Large intestine (tissue), 3 donors: ENCODE data around the gene JAML. TPM values are rescaled to one million over a fixed set of nuclear protein-coding genes. Genes with fewer than 3 reads are reported as not detected.

Source experiments
- DNase-seq, 2 donors: peaks; one replicate each; pipeline versions ENCODE4 v3.0.0 to v3.0.0-alpha.2; 2013
- H3K27ac ChIP-seq: one replicate; pipeline ENCODE4 v1.5.1; 2013; ENCODE audit warnings: low read length
- H3K27me3 ChIP-seq: 2 replicates; pipeline ENCODE4 v1.6.1; 2013; ENCODE audit warnings: low read length; ENCODE audit not compliant: control insufficient read depth, insufficient read depth
- H3K36me3 ChIP-seq: 2 replicates; pipeline ENCODE4 v1.6.1; 2013; ENCODE audit warnings: low read length; ENCODE audit not compliant: control insufficient read depth, insufficient read depth
- H3K4me1 ChIP-seq: one replicate; pipeline ENCODE4 v1.6.1; 2013; ENCODE audit warnings: low read length; ENCODE audit not compliant: control insufficient read depth, insufficient read depth
- H3K4me3 ChIP-seq: one replicate; pipeline ENCODE4 v1.5.1; 2013; ENCODE audit warnings: low read length
- H3K9me3 ChIP-seq: one replicate; pipeline ENCODE4 v1.6.1; 2013; ENCODE audit warnings: mild to moderate bottlenecking, low read depth, low read length, moderate library complexity; ENCODE audit not compliant: control insufficient read depth
- WGBS: methylation state at CpG from one replicate; pipeline ENCODE4 v1.1.5; 2013; ENCODE audit warnings: low lambda C conversion rate; ENCODE audit not compliant: insufficient coverage; 5-methylcytosine and 5-hydroxymethylcytosine counted together
- polyA plus RNA-seq: library from polyadenylated mRNA; unstranded; fragments of 120-200 nt; gene quantifications from one replicate; pipeline ENCODE4 v1.2.1, GENCODE V29; 2013

The JAML gene
- polyA plus RNA-seq, 1 donor, result 35.2 TPM

- DNase-seq, result no peak
These were observed 13.8 kb downstream of the JAML start for GRCh38 chr11:118211006-118211405.

GRCh38 chr11:118210323-118210722, 14.5 kb downstream of the JAML start:
- peaks cover 67% of the 10 kb centered on the region for H3K4me1 ChIP-seq
- H3K4me3 ChIP-seq, result no peak overlapping the region
- H3K27ac ChIP-seq, result peak overlapping the region; percentile 95
- H3K27me3 ChIP-seq, result no peaks in the 10 kb centered on the region
- no peak for DNase-seq
- H3K9me3 ChIP-seq, result no peaks in the 10 kb centered on the region
- no peaks in the 10 kb centered on the region for H3K36me3 ChIP-seq
- WGBS, result no CpG with 5 or more reads among the region's 7 CpGs

More at GRCh38 chr11:118211006-118211405, 13.8 kb downstream of the JAML start:
- Histone ChIP-seq H3K27me3 (no peaks in the 10 kb centered on the region), H3K9me3 (no peaks in the 10 kb centered on the region), H3K4me1 (peaks cover 65% of the 10 kb centered on the region), H3K27ac (peak overlapping the region; percentile 95), H3K36me3 (no peaks in the 10 kb centered on the region), H3K4me3 (no peak overlapping the region)
- 80% methylated on average over 1 of the region's 6 CpGs for WGBS

GRCh38 chr11:118209033-118209432, 15.8 kb downstream of the JAML start:
- Histone ChIP-seq H3K9me3 (no peaks in the 10 kb centered on the region), H3K4me3 (no peak overlapping the region), H3K27me3 (no peaks in the 10 kb centered on the region), H3K27ac (no peak overlapping the region), H3K36me3 (no peaks in the 10 kb centered on the region), H3K4me1 (peaks cover 65% of the 10 kb centered on the region)
- WGBS, result no CpG with 5 or more reads among the region's 3 CpGs
- DNase-seq, result no peak

GRCh38 chr11:118207079-118207478, 17.7 kb downstream of the JAML start:
- Histone ChIP-seq H3K27ac (peak overlapping the region; percentile 85), H3K4me3 (no peak overlapping the region), H3K36me3 (no peaks in the 10 kb centered on the region), H3K4me1 (peaks cover 66% of the 10 kb centered on the region), H3K27me3 (no peaks in the 10 kb centered on the region), H3K9me3 (no peaks in the 10 kb centered on the region)
- no peak for DNase-seq
- 100% methylated on average over 1 of the region's 2 CpGs for WGBS

GRCh38 chr11:118206391-118207031, 18.3 kb downstream of the JAML start:
- Histone ChIP-seq H3K9me3 (no peaks in the 10 kb centered on the region), H3K27ac (peak overlapping the region; percentile 85), H3K36me3 (no peaks in the 10 kb centered on the region), H3K4me1 (peaks cover 68% of the 10 kb centered on the region), H3K27me3 (no peaks in the 10 kb centered on the region), H3K4me3 (no peak overlapping the region)
- 40% methylated on average over 1 of the region's 1 CpG for WGBS
- peak; percentile 15 to 53 for DNase-seq

- H3K27me3 ChIP-seq, result no peaks in the 10 kb centered on the region
- DNase-seq, result peak; percentile 78 to 85
- H3K27ac ChIP-seq, result peak overlapping the region; percentile 85
- H3K9me3 ChIP-seq, result no peaks in the 10 kb centered on the region
- no CpG with 5 or more reads among the region's 9 CpGs for WGBS
- no peak overlapping the region for H3K4me3 ChIP-seq
- H3K36me3 ChIP-seq, result no peaks in the 10 kb centered on the region
- peaks cover 64% of the 10 kb centered on the region for H3K4me1 ChIP-seq
These were observed 19.0 kb downstream of the JAML start for GRCh38 chr11:118205606-118206378.

GRCh38 chr11:118202599-118203422, 22.0 kb downstream of the JAML start:
- Histone ChIP-seq H3K36me3 (no peaks in the 10 kb centered on the region), H3K9me3 (no peaks in the 10 kb centered on the region), H3K27ac (peak overlapping the region; percentile 92), H3K4me1 (peaks cover 65% of the 10 kb centered on the region), H3K27me3 (no peaks in the 10 kb centered on the region), H3K4me3 (no peak overlapping the region)
- WGBS, result 40% methylated on average over 1 of the region's 7 CpGs
- DNase-seq, result peak; percentile 91 to 95

GRCh38 chr11:118201966-118202365, 22.8 kb downstream of the JAML start:
- no peaks in the 10 kb centered on the region for H3K36me3 ChIP-seq
- H3K4me3 ChIP-seq, result no peak overlapping the region
- H3K4me1 ChIP-seq, result peaks cover 68% of the 10 kb centered on the region
- H3K9me3 ChIP-seq, result no peaks in the 10 kb centered on the region
- no peaks in the 10 kb centered on the region for H3K27me3 ChIP-seq
- peak overlapping the region; percentile 92 for H3K27ac ChIP-seq
- WGBS, result 76% methylated on average over 2 of the region's 2 CpGs
- no peak for DNase-seq

- Histone ChIP-seq H3K9me3 (no peaks in the 10 kb centered on the region), H3K4me3 (no peak overlapping the region), H3K4me1 (peaks cover 60% of the 10 kb centered on the region), H3K27me3 (no peaks in the 10 kb centered on the region), H3K27ac (peak overlapping the region; percentile 92), H3K36me3 (no peaks in the 10 kb centered on the region)
- DNase-seq, result no peak
- WGBS, result 94% methylated on average over 3 of the region's 9 CpGs
These were observed 23.7 kb downstream of the JAML start for GRCh38 chr11:118200901-118201680.

GRCh38 chr11:118200497-118200896, 24.3 kb downstream of the JAML start:
- no CpG with 5 or more reads among the region's 5 CpGs for WGBS
- no peaks in the 10 kb centered on the region for H3K9me3 ChIP-seq
- no peak overlapping the region for H3K27ac ChIP-seq
- H3K4me1 ChIP-seq, result peaks cover 57% of the 10 kb centered on the region
- DNase-seq, result no peak
- H3K27me3 ChIP-seq, result no peaks in the 10 kb centered on the region
- no peaks in the 10 kb centered on the region for H3K36me3 ChIP-seq
- H3K4me3 ChIP-seq, result no peak overlapping the region
